Gastrocnemius medialis (tissue), 4 donors: ENCODE measurements around the gene C11orf86.

Experiments
- CTCF ChIP-seq, 5 experiments: fragments of 450-650 bp in 3 of 5; fragments of 200-600 bp in 2 of 5; sonication (generic) in 2 of 5; IDR thresholded peaks in 4 of 5; conservative IDR thresholded peaks in 1 of 5; 1 replicate in 4 of 5; 2 replicates in 1 of 5; pipeline ENCODE4 v1.5.1; 2016 to 2019; ENCODE audit warnings: antibody characterized with exemption in 5 of 5, mild to moderate bottlenecking in 3 of 5, moderate library complexity in 3 of 5
- POLR2A ChIP-seq, 2 donors: fragments of 450-650 bp; IDR thresholded peaks; one replicate each; pipeline ENCODE4 v1.6.1; 2017; ENCODE audit warnings: antibody characterized with exemption in 2 of 2, mild to moderate bottlenecking in 2 of 2, moderate library complexity in 2 of 2

GRCh38 chr11:66964495-66964894, 10.6 kb upstream of the C11orf86 start:
- no peak for TF ChIP-seq CTCF (IDR thresholded peaks at IDR 0.05 in 4 of 5, conservative IDR thresholded peaks at IDR 0.05 in 1 of 5)
- TF ChIP-seq POLR2A (IDR thresholded peaks at IDR 0.05) = no peak
